Natural killer cell (primary cell): ENCODE data around the gene AP1G1. TPM values are rescaled to one million over a fixed set of nuclear protein-coding genes. Genes with fewer than 3 reads are reported as not detected.

Experiments
- ATAC-seq, 3 donors: fragments of 150-1000 bp in 2 of 3; fragments of 200-7000 bp in 1 of 3; cut with Tn5 transposase; 1 replicate in 1 of 3; 2 replicates in 2 of 3; pipeline ENCODE4 v1.10.0; 2021; ENCODE audit warnings: mild to moderate bottlenecking in 2 of 3, moderate library complexity in 2 of 3
- DNase-seq, 2 donors: peaks; one replicate each; pipeline versions ENCODE4 v3.0.0 to v3.0.0-alpha.2; 2013 to 2021; ENCODE audit warnings: mixed read lengths in 1 of 2
- H3K27ac ChIP-seq: one replicate; pipeline ENCODE4 v1.5.1; 2013; ENCODE audit warnings: mild to moderate bottlenecking, low read length
- H3K27me3 ChIP-seq: one replicate; pipeline ENCODE4 v1.6.1; 2013; ENCODE audit warnings: low read length; ENCODE audit not compliant: control insufficient read depth, insufficient read depth
- H3K36me3 ChIP-seq: one replicate; pipeline ENCODE4 v1.6.1; 2013; ENCODE audit warnings: low read length; ENCODE audit not compliant: control insufficient read depth, insufficient read depth
- H3K4me1 ChIP-seq: one replicate; pipeline ENCODE4 v1.6.1; 2013; ENCODE audit warnings: low read length; ENCODE audit not compliant: control insufficient read depth, insufficient read depth
- H3K4me3 ChIP-seq: one replicate; pipeline ENCODE4 v1.5.1; 2013; ENCODE audit warnings: low read length
- H3K9me3 ChIP-seq: one replicate; pipeline ENCODE4 v1.6.1; 2013; ENCODE audit warnings: low read length; ENCODE audit not compliant: control insufficient read depth, insufficient read depth
- H3K27ac Mint-ChIP-seq, 2 donors: one replicate each; pipeline ENCODE4 v1.8.0; 2022; ENCODE audit warnings: mild to moderate bottlenecking in 2 of 2, mixed read lengths in 2 of 2, moderate library complexity in 1 of 2
- H3K27me3 Mint-ChIP-seq, 2 donors: one replicate each; pipeline ENCODE4 v1.8.0; 2022; ENCODE audit warnings: low read depth in 2 of 2, mixed read lengths in 2 of 2
- H3K36me3 Mint-ChIP-seq: one replicate; pipeline ENCODE4 v1.8.0; 2022; ENCODE audit warnings: mixed read lengths
- H3K4me1 Mint-ChIP-seq, 2 donors: one replicate each; pipeline ENCODE4 v1.8.0; 2022; ENCODE audit warnings: mixed read lengths in 2 of 2
- H3K4me3 Mint-ChIP-seq: one replicate; pipeline ENCODE4 v1.8.0; 2022; ENCODE audit warnings: mild to moderate bottlenecking, moderate library complexity, mixed read lengths
- H3K9me3 Mint-ChIP-seq, 2 donors: one replicate each; pipeline ENCODE4 v1.8.0; 2022; ENCODE audit warnings: mixed read lengths in 2 of 2
- CTCF ChIP-seq: fragments of 200-600 bp; IDR thresholded peaks from one replicate; pipeline ENCODE4 v1.8.0; 2022; ENCODE audit warnings: antibody characterized with exemption
- WGBS: methylation state at CpG from one replicate; pipeline ENCODE4 v1.1.7; 2013; ENCODE audit warnings: missing lambda C conversion rate; ENCODE audit not compliant: insufficient coverage; 5-methylcytosine and 5-hydroxymethylcytosine counted together
- intact Hi-C: fragments of 100-400 bp; cut with micrococcal nuclease; formaldehyde crosslinking; loops from one replicate; pipeline ENCODE4 v1.14.2; 2022
- total RNA-seq, 4 donors: library from RNA; stranded (reverse); fragments of 120-200 nt in 1 of 4; gene quantifications; one replicate each; pipeline versions ENCODE4 v1.2.3 to v1.2.4, GENCODE V29; 2013 to 2022

Gene AP1G1
- total RNA-seq, 3 donors from 2014 or later (not counting 1 experiment from before 2014, with no cell fraction given): 176 to 212 (median 188) TPM

GRCh38 chr16:71758293-71758760 lies 50.3 kb downstream of the AP1G1 start:
- H3K9me3 ChIP-seq: no peaks in the 10 kb centered on the region
- DNase-seq (no peak), ATAC-seq (no peak)
- Mint-ChIP-seq H3K36me3 (peaks cover 8% of the 10 kb centered on the region), H3K27ac (no peak overlapping the region), H3K27me3 (no peaks in the 10 kb centered on the region), H3K4me1 (peaks cover 0 to 2% of the 10 kb centered on the region in 2 donors), H3K4me3 (no peak overlapping the region), H3K9me3 (no peaks in the 10 kb centered on the region)
- H3K4me3 ChIP-seq: no peak overlapping the region
- no peaks in the 10 kb centered on the region for H3K4me1 ChIP-seq
- TF ChIP-seq CTCF: no peak
- H3K27ac ChIP-seq: no peak overlapping the region
- peaks cover 73% of the 10 kb centered on the region for H3K36me3 ChIP-seq
- 95% methylated on average over 5 of the region's 5 CpGs for WGBS
- H3K27me3 ChIP-seq: no peaks in the 10 kb centered on the region
- intact Hi-C loops: no loop called here

GRCh38 chr16:71754652-71755051 lies 54.0 kb downstream of the AP1G1 start:
- Histone ChIP-seq H3K36me3 (peaks cover 72% of the 10 kb centered on the region), H3K9me3 (no peaks in the 10 kb centered on the region), H3K27ac (no peak overlapping the region), H3K4me1 (no peaks in the 10 kb centered on the region), H3K27me3 (no peaks in the 10 kb centered on the region), H3K4me3 (no peak overlapping the region)
- TF ChIP-seq CTCF: no peak
- H3K36me3 Mint-ChIP-seq: peaks cover 8% of the 10 kb centered on the region
- no peak overlapping the region for H3K4me3 Mint-ChIP-seq
- no peak for ATAC-seq
- 85% methylated on average over 2 of the region's 2 CpGs for WGBS
- H3K4me1 Mint-ChIP-seq: peaks cover 0 to 8% of the 10 kb centered on the region in 2 donors
- intact Hi-C loops: no loop called here
- no peaks in the 10 kb centered on the region for H3K27me3 Mint-ChIP-seq
- peak overlapping the region in 1 of 2 donors; percentile 38 for H3K27ac Mint-ChIP-seq
- no peak for DNase-seq
- H3K9me3 Mint-ChIP-seq: no peaks in the 10 kb centered on the region

- Histone ChIP-seq H3K4me3 (no peak overlapping the region), H3K27me3 (no peaks in the 10 kb centered on the region), H3K27ac (no peak overlapping the region), H3K36me3 (peaks cover 74% of the 10 kb centered on the region), H3K9me3 (no peaks in the 10 kb centered on the region), H3K4me1 (no peaks in the 10 kb centered on the region)
- H3K4me1 Mint-ChIP-seq: peaks cover 0 to 10% of the 10 kb centered on the region in 2 donors
- H3K9me3 Mint-ChIP-seq: no peaks in the 10 kb centered on the region
- H3K36me3 Mint-ChIP-seq: peaks cover 8% of the 10 kb centered on the region
- peak; percentile 6 for TF ChIP-seq CTCF
- no peak overlapping the region for H3K27ac Mint-ChIP-seq
- H3K4me3 Mint-ChIP-seq: no peak overlapping the region
- ATAC-seq (no peak), DNase-seq (no peak)
- intact Hi-C loops: no loop called here
- H3K27me3 Mint-ChIP-seq: no peaks in the 10 kb centered on the region
Observed at GRCh38 chr16:71754108-71754507, 54.5 kb downstream of the AP1G1 start.

GRCh38 chr16:71748226-71748625 lies 60.4 kb downstream of the AP1G1 start:
- Histone ChIP-seq H3K36me3 (peaks cover 71% of the 10 kb centered on the region), H3K27ac (no peak overlapping the region), H3K4me3 (no peak overlapping the region), H3K27me3 (no peaks in the 10 kb centered on the region), H3K4me1 (no peaks in the 10 kb centered on the region), H3K9me3 (no peaks in the 10 kb centered on the region)
- peak overlapping the region in 1 of 2 donors; percentile 36 for H3K27ac Mint-ChIP-seq
- WGBS: 100% methylated on average over 1 of the region's 4 CpGs
- TF ChIP-seq CTCF: no peak
- DNase-seq: no peak
- peaks cover 25% of the 10 kb centered on the region for H3K36me3 Mint-ChIP-seq
- no peaks in the 10 kb centered on the region for H3K9me3 Mint-ChIP-seq
- intact Hi-C loops: loop anchor here (10.0 kb wide), 2 partner anchors 183 to 333 kb away; no protein-coding TSS in a partner anchor
- no peak for ATAC-seq
- H3K4me3 Mint-ChIP-seq: no peak overlapping the region
- H3K4me1 Mint-ChIP-seq: peaks cover 0 to 7% of the 10 kb centered on the region in 2 donors
- no peaks in the 10 kb centered on the region for H3K27me3 Mint-ChIP-seq
